ENCODE measurements around the gene SEPHS2.
"Not testable (repeated sequence)": the region's sequence is repeated elsewhere in the genome, so short reads cannot be mapped to it uniquely, and the experiment has no call there.

DNA sequence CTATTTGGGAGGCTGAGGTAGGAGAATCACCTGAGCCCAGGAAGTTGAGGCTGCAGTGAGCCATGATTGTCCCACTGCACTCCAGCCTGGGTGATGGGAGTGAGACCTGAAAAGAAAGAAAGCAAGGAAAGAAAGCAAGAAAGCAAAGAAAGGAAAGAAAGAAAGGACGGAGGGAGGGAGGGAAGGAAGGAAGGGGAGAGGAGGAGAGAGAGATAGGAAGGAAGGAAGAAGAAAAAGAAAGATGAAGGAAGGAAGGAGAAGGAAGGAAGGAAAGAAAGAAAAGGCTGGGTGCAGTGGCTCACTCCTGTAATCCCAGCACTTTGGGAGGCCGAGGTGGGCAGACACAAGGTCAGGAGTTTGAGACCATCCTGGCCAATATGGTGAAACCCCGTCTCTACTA is 32.1 kb upstream of the SEPHS2 start:
- not testable (repeated sequence) for TF ChIP-seq ZNF274 (IDR thresholded peaks at IDR 0.05; ENCODE audit: low read depth, low read length); YY1 (IDR thresholded peaks at IDR 0.05; ENCODE audit: insufficient read depth, insufficient read length)

Measured in NT2/D1 (cell line).